Kidney (tissue), 14 donors: ENCODE results near the gene PCDHGA5. TPM values are rescaled to one million over a fixed set of nuclear protein-coding genes. Genes with fewer than 3 reads are reported as not detected.

Experiments
- DNase-seq, 5 donors: peaks; one replicate each; pipeline ENCODE4 v3.0.0-alpha.2; 2013 to 2020
- FAIRE-seq: peaks from 2 replicates; lab custom pipeline; 2012; peaks lifted over from hg19 to GRCh38; lab: Jason Lieb, UNC
- H3K27ac ChIP-seq, 2 donors: one replicate each; pipeline ENCODE4 v1.7.0; 2013; ENCODE audit warnings: low read depth in 2 of 2, low read length in 2 of 2, inconsistent platforms in 1 of 2
- H3K27me3 ChIP-seq: one replicate; pipeline ENCODE4 v1.7.1; 2013; ENCODE audit warnings: low read length, inconsistent platforms; ENCODE audit not compliant: control insufficient read depth, insufficient read depth
- H3K36me3 ChIP-seq, 3 donors: one replicate each; pipeline versions ENCODE4 v1.7.0 to v1.7.1; 2013; ENCODE audit warnings: low read length in 3 of 3, control low read depth in 1 of 3, inconsistent platforms in 1 of 3; ENCODE audit not compliant: insufficient read depth in 3 of 3, control insufficient read depth in 2 of 3
- H3K4me1 ChIP-seq, 3 donors: one replicate each; pipeline versions ENCODE4 v1.7.0 to v1.7.1; 2013; ENCODE audit warnings: low read length in 3 of 3, inconsistent platforms in 1 of 3, low read depth in 1 of 3; ENCODE audit not compliant: control insufficient read depth in 2 of 3, insufficient read depth in 2 of 3
- H3K4me3 ChIP-seq, 3 donors: one replicate each; pipeline versions ENCODE4 v1.7.0 to v1.8.1; 2013; ENCODE audit warnings: low read length in 3 of 3, control low read depth in 1 of 3, inconsistent platforms in 1 of 3
- H3K9ac ChIP-seq, 3 donors: one replicate each; pipeline versions ENCODE4 v1.7.0 to v1.7.1; 2013; ENCODE audit warnings: low read length in 3 of 3, control low read depth in 1 of 3, inconsistent platforms in 1 of 3
- H3K9me3 ChIP-seq, 3 donors: one replicate each; pipeline versions ENCODE4 v1.7.0 to v1.7.1; 2013; ENCODE audit warnings: low read length in 3 of 3, control low read depth in 1 of 3, inconsistent platforms in 1 of 3; ENCODE audit not compliant: control insufficient read depth in 2 of 3, insufficient read depth in 1 of 3
- CTCF ChIP-seq: IDR thresholded peaks from 3 replicates; pipeline ENCODE4 v1.5.1; 2012; ENCODE audit warnings: mild to moderate bottlenecking, moderate library complexity, borderline replicate concordance; ENCODE audit not compliant: insufficient read depth; ENCODE audit errors: extremely low read depth
- intact Hi-C: fragments of 100-400 bp; cut with DNase I; formaldehyde crosslinking; loops from one replicate; pipeline ENCODE4 v1.11.1; 2022
- polyA plus RNA-seq: library from polyadenylated mRNA; stranded (reverse); fragments of 350-450 nt; fragmentation: Illumina TruSeq; extraction: RNeasy Lipid Tissue Mini Kit (QIAGEN cat#74804); gene quantifications from one replicate; pipeline ENCODE4 v1.2.3, GENCODE V29; 2014; ENCODE audit warnings: low read depth, low replicate concordance; ENCODE audit not compliant: insufficient read depth
- total RNA-seq: library from RNA; stranded (reverse); fragmentation: NEBNext Ultra II Directional; extraction: Animal tissue kit (Norgen Biotek cat#: 25700); gene quantifications from one replicate; pipeline ENCODE4 v1.2.1, GENCODE V29; 2021
- donor health status: control.
- donor health status: control.
- donor health status: control.
- donor health status: control.
- donor health status: control.
- donor health status: DM: yes; HTN: yes; CAD: no.
- donor health status: Normal renal cell carcinoma (clear cell type).

The PCDHGA5 gene
- total and polyA plus RNA-seq, 2 donors from 2014 or later = 2.8 TPM; not detected in 1

GRCh38 chr5:141366016-141366896 is 2.3 kb downstream of the PCDHGA5 start:
- FAIRE-seq (no peak), DNase-seq (no peak)
- Histone ChIP-seq H3K9ac (no peak overlapping the region), H3K9me3 (peaks cover 0 to 66% (median 27%) of the 10 kb centered on the region in 3 donors), H3K36me3 (no peaks in the 10 kb centered on the region), H3K4me3 (peak overlapping the region in 1 of 3 donors; percentile 3), H3K4me1 (no peaks in the 10 kb centered on the region), H3K27me3 (no peaks in the 10 kb centered on the region), H3K27ac (no peak overlapping the region)
- intact Hi-C loops = no loop called here
- TF ChIP-seq CTCF = no peak

- intact Hi-C loops = no loop called here
- FAIRE-seq = no peak
- no peak for DNase-seq
Observed at GRCh38 chr5:141369994-141370848, 6.3 kb downstream of the PCDHGA5 start, which contains the start of gene PCDHGB3. Gene PCDHGB3, plus strand, starts transcription at chr5:141370242. Its CDS starts 153 bp downstream, at chr5:141370395.

More at GRCh38 chr5:141369994-141370848, 6.3 kb downstream of the PCDHGA5 start, which contains the start of gene PCDHGB3:
- Histone ChIP-seq H3K9ac (no peak within 1 kb of the TSS), H3K36me3 (no peaks in the 10 kb centered on the region), H3K27ac (no peak within 1 kb of the TSS), H3K27me3 (no peaks in the 10 kb centered on the region), H3K4me1 (no peaks in the 10 kb centered on the region), H3K9me3 (peaks cover 2 to 63% (median 28%) of the 10 kb centered on the region in 3 donors), H3K4me3 (peak within 1 kb of the TSS in 2 of 3 donors; percentile 16 to 30)
- TF ChIP-seq CTCF = peak; percentile 24
